ENCODE measurements around the gene DERL2. TPM values are rescaled to one million over a fixed set of nuclear protein-coding genes. Genes with fewer than 3 reads are reported as not detected.

DERL2 gene
- total and polyA plus RNA-seq, 2 donors (not counting 1 experiment from before 2014, with no cell fraction given): 34.8 to 74.2 TPM

DNA sequence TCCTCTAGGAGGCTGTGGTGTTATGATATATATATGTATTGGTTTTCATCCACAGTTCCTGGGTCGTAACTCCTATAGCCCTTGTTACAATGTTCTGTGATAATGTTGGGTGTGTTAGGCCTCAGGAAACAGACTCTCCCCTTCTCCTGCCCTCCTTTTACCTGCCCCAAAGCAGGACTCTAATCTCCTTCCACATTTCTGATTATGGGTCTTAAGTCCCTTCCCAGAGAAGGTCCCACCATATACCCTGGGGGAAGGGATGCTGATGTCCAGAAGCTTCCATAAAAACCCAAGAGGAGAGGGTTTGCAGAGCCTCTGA is 46.6 kb downstream of the DERL2 start:
- intact Hi-C loops (cut with micrococcal nuclease): loop anchor here (1.0 kb wide), 5 partner anchors 19 to 248 kb away; partner anchors contain the start of genes DERL2, MIS12, RPAIN and ZNF594
- H3K4me1 ChIP-seq (ENCODE audit: control insufficient read depth in 2 of 2, insufficient read depth in 2 of 2, low read length in 2 of 2): peaks cover 14 to 26% of the 10 kb centered on the region in 2 donors
- H3K9ac ChIP-seq (ENCODE audit: low read length): peak overlapping the region; percentile 74
- peak overlapping the region; percentile 81 for H3K4me2 ChIP-seq (replicated peaks; ENCODE audit: low read depth, low read length, poor library complexity, severe bottlenecking)
- peak overlapping the region; percentile 66 to 81 for H3K27ac ChIP-seq (ENCODE audit: low read length in 2 of 2)
- ChIA-PET POLR2A (interaction anchor here (0.7 to 1.9 kb wide), 4 partner anchors 10 to 219 kb away, joined by 3 to 11 read pairs (median 4); partner anchors contain the start of genes NUP88 and RPAIN), CTCF (interaction anchor here (0.6 to 2.5 kb wide), 26 partner anchors 10 to 422 kb away, joined by 3 to 35 read pairs (median 5); partner anchors contain the start of genes DHX33, NUP88, RABEP1 and RPAIN)
- peak overlapping the region; percentile 93 for H2AFZ ChIP-seq (ENCODE audit: insufficient read depth, low read depth, low read length, poor library complexity, severe bottlenecking)
- no CpG with 5 or more reads among the region's 1 CpG for WGBS (ENCODE audit: insufficient coverage)
- DNase-seq (no peak), ATAC-seq (ENCODE audit: low read depth) (no peak)
- TF ChIP-seq EZH2 (IDR thresholded peaks at IDR 0.05; ENCODE audit: borderline replicate concordance, insufficient read depth, low read depth, low read length, poor library complexity, severe bottlenecking) (no peak), CTCF (IDR thresholded peaks at IDR 0.05) (peak; percentile 56)
- no peaks in the 10 kb centered on the region for H3K27me3 ChIP-seq (replicated peaks in 1 of 4; ENCODE audit: control extremely low read depth in 1 of 4, control insufficient read depth in 3 of 4, insufficient read depth in 4 of 4, low read length in 3 of 4)
- peaks cover 43% of the 10 kb centered on the region for H3K79me2 ChIP-seq (ENCODE audit: control insufficient read depth, insufficient read depth, low read length)
- Mint-ChIP-seq H3K9me3 (ENCODE audit: insufficient read depth) (no peaks in the 10 kb centered on the region), H3K27ac (peak overlapping the region; percentile 93), H3K4me1 (peaks cover 31% of the 10 kb centered on the region), H3K27me3 (no peaks in the 10 kb centered on the region), H3K4me3 (peak overlapping the region; percentile 79)
- no peaks in the 10 kb centered on the region for H3K9me3 ChIP-seq (ENCODE audit: control extremely low read depth in 1 of 3, control insufficient read depth in 2 of 3, insufficient read depth in 1 of 3, low read length in 2 of 3)
- peak overlapping the region; percentile 52 to 74 (median 62) for H3K4me3 ChIP-seq (ENCODE audit: control extremely low read depth in 1 of 5, extremely low read depth in 1 of 5, insufficient read depth in 1 of 5, low read depth in 2 of 5, low read length in 4 of 5)
- peaks cover 7% of the 10 kb centered on the region for H4K20me1 ChIP-seq (ENCODE audit: control insufficient read depth, insufficient read depth, low read length, poor library complexity, severe bottlenecking)
- peaks cover 8 to 38% of the 10 kb centered on the region in 2 experiments for H3K36me3 ChIP-seq (replicated peaks in 1 of 2; ENCODE audit: control extremely low read depth in 1 of 2, control insufficient read depth in 1 of 2, extremely low read depth in 1 of 2, insufficient read depth in 2 of 2, low read length in 1 of 2)

All from B cell (primary cell).